ENCODE data around the gene PTF1A. TPM values are rescaled to one million over a fixed set of nuclear protein-coding genes. Genes with fewer than 3 reads are reported as not detected.

The PTF1A gene
- total and polyA plus RNA-seq, 9 of the 15 experiments (the other 6 are each of a cell fraction or from before 2014, with no cell fraction given), result not detected

DNA sequence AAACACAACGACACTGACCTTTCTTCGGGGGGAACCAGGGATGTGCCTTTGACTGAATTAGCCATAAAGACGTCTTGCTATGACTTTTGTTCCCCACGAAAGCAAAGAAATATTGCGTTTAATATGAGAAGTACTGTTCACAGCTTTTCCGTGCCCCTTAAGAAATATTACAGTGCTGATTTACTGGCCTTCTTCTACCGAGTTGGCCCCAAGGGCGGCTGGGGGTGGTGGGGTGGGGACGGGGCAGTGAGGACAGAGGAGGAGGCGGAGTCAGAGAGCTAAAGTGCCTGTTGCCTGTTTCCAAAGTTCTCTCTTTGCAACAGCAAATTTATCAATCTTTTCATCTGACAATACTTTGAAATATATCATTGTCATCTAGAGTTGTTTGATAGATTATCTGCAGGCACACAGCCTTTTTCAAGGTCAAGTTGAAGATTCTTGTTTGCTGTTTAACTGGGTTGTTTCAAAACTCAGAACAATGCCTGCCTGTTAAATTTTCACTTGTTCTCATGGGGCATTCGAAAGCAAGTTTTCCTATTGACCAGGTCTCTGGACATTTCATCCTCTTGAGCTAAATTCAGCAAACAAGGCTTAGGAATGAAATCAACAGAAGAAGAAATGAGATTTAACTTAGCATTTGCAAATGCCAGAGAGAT is 9.0 kb downstream of the PTF1A start (continued):
- TF ChIP-seq THRB (CRISPR knock-in tag; conservative IDR thresholded peaks at IDR 0.05) (no peak), RBM25 (IDR thresholded peaks at IDR 0.05; ENCODE audit: low read depth, low read length, severe bottlenecking) (no peak), HNRNPH1 (optimal IDR thresholded peaks at IDR 0.05; ENCODE audit: low read depth, low read length) (no peak), KHSRP (IDR thresholded peaks at IDR 0.05) (no peak)

GRCh38 chr10:23201837-23202236 is 9.7 kb downstream of the PTF1A start:
- CTCF ChIA-PET (ENCODE audit: low intra/inter-chr PET ratio), result no interaction called here
- H4K20me1 ChIP-seq (replicated peaks; ENCODE audit: control insufficient read depth, insufficient read depth, low read length), result no peaks in the 10 kb centered on the region; the same call in 1 of the 2 replicates
- no peaks in the 10 kb centered on the region for H3K9me3 ChIP-seq (replicated peaks; ENCODE audit: control insufficient read depth, insufficient read depth, low read depth, low read length)
- H3K79me2 ChIP-seq (ENCODE audit: control insufficient read depth, insufficient read depth, low read length), result no peaks in the 10 kb centered on the region
- peaks cover 0 to 10% of the 10 kb centered on the region in 2 experiments; a peak in 1 of 5 replicates for H3K4me1 ChIP-seq (replicated peaks in 1 of 2; ENCODE audit: control insufficient read depth in 2 of 2, insufficient read depth in 2 of 2, low read length in 2 of 2)
- DNase-seq (ENCODE audit: extremely low read depth in 1 of 4, low spot score in 3 of 4) (no peak), FAIRE-seq (no peak), ATAC-seq (no peak)
- no peaks in the 10 kb centered on the region for H3K9me1 ChIP-seq (ENCODE audit: control insufficient read depth, insufficient read depth, low read length)
- no peak overlapping the region for H2AFZ ChIP-seq (ENCODE audit: low read depth, low read length)
- H3K4me2 ChIP-seq (ENCODE audit: insufficient read depth, low read length), result no peak overlapping the region
- no peaks in the 10 kb centered on the region for H3K36me3 ChIP-seq (ENCODE audit: control insufficient read depth, insufficient read depth, low read length)
- no peak for TF ChIP-seq HMG20A (CRISPR knock-in tag; conservative IDR thresholded peaks at IDR 0.05)
- TF ChIP-seq BCL6 (CRISPR knock-in tag; IDR thresholded peaks at IDR 0.05), result no peak
- TF ChIP-seq MEIS2 (IDR thresholded peaks at IDR 0.05; ENCODE audit: partially characterized antibody), result no peak
- no peak for TF ChIP-seq RBBP5 (IDR thresholded peaks at IDR 0.05; ENCODE audit: borderline replicate concordance, insufficient read depth, low read length, poor library complexity, severe bottlenecking)
- no peak for TF ChIP-seq HEY1 (CRISPR knock-in tag; IDR thresholded peaks at IDR 0.05; ENCODE audit: borderline replicate concordance)
- TF ChIP-seq THRAP3 (IDR thresholded peaks at IDR 0.05; ENCODE audit: borderline replicate concordance), result no peak
- TF ChIP-seq NCOA6 (IDR thresholded peaks at IDR 0.05), result no peak
- TF ChIP-seq HNRNPLL (IDR thresholded peaks at IDR 0.05; ENCODE audit: low read depth, low read length, poor library complexity, severe bottlenecking), result no peak
- H3K27me3 ChIP-seq (ENCODE audit: control insufficient read depth in 2 of 2, insufficient read depth in 2 of 2, low read length in 2 of 2), result peaks cover 7 to 42% of the 10 kb centered on the region in 2 experiments; a peak in 3 of 5 replicates
- no peak overlapping the region for H3K4me3 ChIP-seq
- WGBS (ENCODE audit: insufficient coverage, low coverage, missing lambda C conversion rate), result 0% methylated on average over 4 of the region's 4 CpGs
- intact Hi-C loops (cut with micrococcal nuclease) (no loop called here), in situ Hi-C loops (cut with MboI) (no loop called here)
- H3K27ac ChIP-seq (ENCODE audit: extremely low read depth, low read depth, low read length), result no peak overlapping the region
- no peak overlapping the region for H3K9ac ChIP-seq (ENCODE audit: insufficient read depth in 1 of 2, low read depth in 2 of 2, low read length in 2 of 2)
- POLR2A ChIA-PET, result no interaction called here
- BruUV-seq (replicated peaks), result no TSS peak
